Stimulated activated CD8-positive, alpha-beta memory T cell treated with anti-CD3 and anti-CD28 coated beads, Interleukin-2, amount 100 ng/mL, for 48 hours (primary cell): Measurements from ENCODE around the gene KDM4C.

Experiments used
- DNase-seq, 2 donors: peaks; one replicate each; pipeline ENCODE4 v3.0.0-alpha.2; 2020; ENCODE audit warnings: low read depth in 2 of 2

KDM4C gene

GRCh38 chr9:6904371-6904770, 146.6 kb downstream of the KDM4C start:
- DNase-seq, result no peak

- DNase-seq, result no peak
These were observed 148.1 kb downstream of the KDM4C start for GRCh38 chr9:6905850-6906375.

GRCh38 chr9:6907772-6908381, 150.1 kb downstream of the KDM4C start:
- DNase-seq, result no peak

- DNase-seq, result no peak
These were observed 151.4 kb downstream of the KDM4C start for GRCh38 chr9:6909181-6909580.

GRCh38 chr9:6910032-6910431, 152.3 kb downstream of the KDM4C start:
- no peak for DNase-seq

GRCh38 chr9:6910497-6910896, 152.7 kb downstream of the KDM4C start:
- DNase-seq, result no peak

- DNase-seq, result no peak
These were observed 154.3 kb downstream of the KDM4C start for GRCh38 chr9:6911901-6912638.

GRCh38 chr9:6915635-6916034, 157.9 kb downstream of the KDM4C start:
- no peak for DNase-seq

GRCh38 chr9:6917162-6917561, 159.4 kb downstream of the KDM4C start:
- DNase-seq, result no peak

- no peak for DNase-seq
These were observed 162.3 kb downstream of the KDM4C start for GRCh38 chr9:6920041-6920440.

- no peak for DNase-seq
These were observed 163.5 kb downstream of the KDM4C start for GRCh38 chr9:6921315-6921714.

- no peak for DNase-seq
These were observed 164.4 kb downstream of the KDM4C start for GRCh38 chr9:6922124-6922676.

GRCh38 chr9:6922680-6923079, 164.9 kb downstream of the KDM4C start:
- no peak for DNase-seq

- no peak for DNase-seq
These were observed 165.3 kb downstream of the KDM4C start for GRCh38 chr9:6923086-6923485.

GRCh38 chr9:6924149-6924548, 166.4 kb downstream of the KDM4C start:
- DNase-seq, result no peak

- no peak for DNase-seq
These were observed 167.3 kb downstream of the KDM4C start for GRCh38 chr9:6924988-6925563.

GRCh38 chr9:6925836-6926235, 168.1 kb downstream of the KDM4C start:
- DNase-seq, result no peak

- no peak for DNase-seq
These were observed 168.7 kb downstream of the KDM4C start for GRCh38 chr9:6926436-6926835.

GRCh38 chr9:6927838-6928237, 170.1 kb downstream of the KDM4C start:
- no peak for DNase-seq

GRCh38 chr9:6928863-6929262, 171.1 kb downstream of the KDM4C start:
- no peak for DNase-seq

- no peak for DNase-seq
These were observed 171.9 kb downstream of the KDM4C start for GRCh38 chr9:6929441-6930215.

- DNase-seq, result no peak
These were observed 173.1 kb downstream of the KDM4C start for GRCh38 chr9:6930827-6931226.
